Adrenal gland (tissue), 5 donors: ENCODE measurements around the gene PCDH9.

ENCODE experiments used
- POLR2A ChIP-seq, 2 donors: fragments of 450-650 bp; IDR thresholded peaks; one replicate each; pipeline ENCODE4 v1.6.1; 2017; ENCODE audit warnings: antibody characterized with exemption in 2 of 2, mild to moderate bottlenecking in 2 of 2, moderate library complexity in 1 of 2
- TF ChIP-seq, protein P1 (sequence below), 6 experiments: fragments of 450-650 bp in 4 of 6; fragments of 200-600 bp in 2 of 6; sonication (generic) in 1 of 6; IDR thresholded peaks; 1 replicate in 5 of 6; 2 replicates in 1 of 6; pipeline versions ENCODE4 v1.5.1 to v1.8.0; 2016 to 2021; ENCODE audit warnings: antibody characterized with exemption in 6 of 6, mild to moderate bottlenecking in 2 of 6, moderate library complexity in 1 of 6
- donor health status: DM: no; HTN: no; CAD: no.

DNA sequence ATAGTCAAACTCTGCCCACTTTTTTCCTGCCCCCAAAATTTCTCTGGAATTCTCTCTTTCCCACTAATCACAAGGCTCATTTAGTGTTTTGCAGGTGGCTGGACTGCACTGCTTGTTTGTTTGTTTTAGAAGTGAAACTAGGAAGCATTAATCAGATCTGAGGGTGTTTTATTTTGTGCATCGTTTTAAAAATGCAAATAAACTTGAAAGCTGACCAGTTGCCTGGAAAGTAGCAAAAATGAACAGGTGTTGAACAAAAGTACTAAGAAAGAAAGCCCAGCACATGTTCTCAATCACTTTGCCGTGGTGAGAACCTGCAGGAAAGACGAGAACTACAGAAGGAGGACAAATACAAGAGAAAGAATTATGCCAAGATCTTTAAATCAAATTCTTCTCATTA, 365.5 kb downstream of the PCDH9 start:
- TF ChIP-seq POLR2A (IDR thresholded peaks at IDR 0.05) = no peak
- TF ChIP-seq, protein P1, sequence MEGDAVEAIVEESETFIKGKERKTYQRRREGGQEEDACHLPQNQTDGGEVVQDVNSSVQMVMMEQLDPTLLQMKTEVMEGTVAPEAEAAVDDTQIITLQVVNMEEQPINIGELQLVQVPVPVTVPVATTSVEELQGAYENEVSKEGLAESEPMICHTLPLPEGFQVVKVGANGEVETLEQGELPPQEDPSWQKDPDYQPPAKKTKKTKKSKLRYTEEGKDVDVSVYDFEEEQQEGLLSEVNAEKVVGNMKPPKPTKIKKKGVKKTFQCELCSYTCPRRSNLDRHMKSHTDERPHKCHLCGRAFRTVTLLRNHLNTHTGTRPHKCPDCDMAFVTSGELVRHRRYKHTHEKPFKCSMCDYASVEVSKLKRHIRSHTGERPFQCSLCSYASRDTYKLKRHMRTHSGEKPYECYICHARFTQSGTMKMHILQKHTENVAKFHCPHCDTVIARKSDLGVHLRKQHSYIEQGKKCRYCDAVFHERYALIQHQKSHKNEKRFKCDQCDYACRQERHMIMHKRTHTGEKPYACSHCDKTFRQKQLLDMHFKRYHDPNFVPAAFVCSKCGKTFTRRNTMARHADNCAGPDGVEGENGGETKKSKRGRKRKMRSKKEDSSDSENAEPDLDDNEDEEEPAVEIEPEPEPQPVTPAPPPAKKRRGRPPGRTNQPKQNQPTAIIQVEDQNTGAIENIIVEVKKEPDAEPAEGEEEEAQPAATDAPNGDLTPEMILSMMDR (IDR thresholded peaks at IDR 0.05) = no peak
